ENCODE data around the gene SGIP1.

DNA sequence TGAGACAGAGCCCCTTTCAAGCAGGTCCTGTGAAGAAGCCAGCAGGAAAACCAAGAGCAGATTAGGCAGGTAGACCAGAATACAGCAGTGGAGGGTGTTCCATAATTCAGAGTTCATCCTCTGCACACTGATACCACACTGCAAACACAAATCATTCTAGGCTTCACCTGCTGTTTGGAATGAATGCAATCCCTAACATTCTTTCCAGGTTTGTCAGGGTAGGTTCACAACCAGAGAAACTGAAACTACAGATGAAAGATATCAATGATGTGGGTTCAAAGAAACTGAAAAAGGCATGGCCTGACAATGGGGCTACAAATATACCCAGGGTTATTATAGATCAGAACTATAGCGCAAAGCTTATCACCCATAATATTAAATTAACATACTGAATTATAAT, 8.9 kb upstream of the SGIP1 start:
- TF ChIP-seq, protein P1, sequence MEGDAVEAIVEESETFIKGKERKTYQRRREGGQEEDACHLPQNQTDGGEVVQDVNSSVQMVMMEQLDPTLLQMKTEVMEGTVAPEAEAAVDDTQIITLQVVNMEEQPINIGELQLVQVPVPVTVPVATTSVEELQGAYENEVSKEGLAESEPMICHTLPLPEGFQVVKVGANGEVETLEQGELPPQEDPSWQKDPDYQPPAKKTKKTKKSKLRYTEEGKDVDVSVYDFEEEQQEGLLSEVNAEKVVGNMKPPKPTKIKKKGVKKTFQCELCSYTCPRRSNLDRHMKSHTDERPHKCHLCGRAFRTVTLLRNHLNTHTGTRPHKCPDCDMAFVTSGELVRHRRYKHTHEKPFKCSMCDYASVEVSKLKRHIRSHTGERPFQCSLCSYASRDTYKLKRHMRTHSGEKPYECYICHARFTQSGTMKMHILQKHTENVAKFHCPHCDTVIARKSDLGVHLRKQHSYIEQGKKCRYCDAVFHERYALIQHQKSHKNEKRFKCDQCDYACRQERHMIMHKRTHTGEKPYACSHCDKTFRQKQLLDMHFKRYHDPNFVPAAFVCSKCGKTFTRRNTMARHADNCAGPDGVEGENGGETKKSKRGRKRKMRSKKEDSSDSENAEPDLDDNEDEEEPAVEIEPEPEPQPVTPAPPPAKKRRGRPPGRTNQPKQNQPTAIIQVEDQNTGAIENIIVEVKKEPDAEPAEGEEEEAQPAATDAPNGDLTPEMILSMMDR (IDR thresholded peaks at IDR 0.05; ENCODE audit: poor library complexity): no peak
- TF ChIP-seq EZH2 (IDR thresholded peaks at IDR 0.05; ENCODE audit: borderline replicate concordance): no peak

Data from hepatocyte (in vitro differentiated cells).